Mesenchymal stem cell (in vitro differentiated cells and primary cell): ENCODE results near the gene DLEU7.

ENCODE experiments used
- DNase-seq: peaks from one replicate; pipeline ENCODE4 v3.0.0-alpha.2; 2013
- H2AFZ ChIP-seq: one replicate; pipeline ENCODE4 v1.6.1; 2013; ENCODE audit warnings: low read depth, mild to moderate bottlenecking, control low read depth, inconsistent platforms, low read length, moderate library complexity
- H2AK5ac ChIP-seq: 2 replicates; pipeline ENCODE4 v1.6.1; 2013; ENCODE audit warnings: low read length, moderate library complexity, mild to moderate bottlenecking, inconsistent platforms; ENCODE audit not compliant: severe bottlenecking
- H2BK120ac ChIP-seq: one replicate; pipeline ENCODE4 v1.6.1; 2013; ENCODE audit warnings: low read depth, mild to moderate bottlenecking, inconsistent platforms, low read length, moderate library complexity
- H2BK12ac ChIP-seq, 2 experiments: one replicate each; pipeline ENCODE4 v1.6.1; 2013; ENCODE audit warnings: inconsistent platforms in 2 of 2, low read length in 2 of 2, mild to moderate bottlenecking in 2 of 2, moderate library complexity in 2 of 2, control low read depth in 1 of 2
- H2BK15ac ChIP-seq: one replicate; pipeline ENCODE4 v1.6.1; 2013; ENCODE audit warnings: mild to moderate bottlenecking, low read depth, inconsistent platforms; ENCODE audit not compliant: poor library complexity, severe bottlenecking
- H2BK5ac ChIP-seq: 2 replicates; pipeline ENCODE4 v1.6.1; 2013; ENCODE audit warnings: low read depth, mild to moderate bottlenecking, low read length, control low read depth, inconsistent platforms; ENCODE audit not compliant: poor library complexity, severe bottlenecking
- H3K14ac ChIP-seq, 2 experiments: one replicate each; pipeline ENCODE4 v1.6.1; 2013; ENCODE audit warnings: inconsistent platforms in 2 of 2, low read length in 2 of 2, control low read depth in 1 of 2, mild to moderate bottlenecking in 1 of 2, moderate library complexity in 1 of 2
- H3K18ac ChIP-seq, 2 experiments: one replicate each; pipeline ENCODE4 v1.6.1; 2013; ENCODE audit warnings: inconsistent platforms in 2 of 2, low read length in 2 of 2, control low read depth in 1 of 2, low read depth in 1 of 2, mild to moderate bottlenecking in 1 of 2
- H3K23ac ChIP-seq, 2 experiments: one replicate each; pipeline ENCODE4 v1.6.1; 2013; ENCODE audit warnings: inconsistent platforms in 2 of 2, low read length in 2 of 2, mild to moderate bottlenecking in 2 of 2, moderate library complexity in 2 of 2, control low read depth in 1 of 2
- H3K27ac ChIP-seq: 2 replicates; pipeline ENCODE4 v1.5.1; 2013; ENCODE audit warnings: mild to moderate bottlenecking, moderate library complexity, low read length, control low read depth, inconsistent platforms; ENCODE audit not compliant: poor library complexity, severe bottlenecking
- H3K27me3 ChIP-seq, 2 experiments: 2 replicates each; pipeline versions ENCODE4 v1.6.1 to v1.7.0; 2013; ENCODE audit warnings: low read length in 2 of 2, mild to moderate bottlenecking in 2 of 2, moderate library complexity in 2 of 2, control low read depth in 1 of 2, inconsistent platforms in 1 of 2; ENCODE audit not compliant: control insufficient read depth in 1 of 2, insufficient read depth in 1 of 2
- H3K36me3 ChIP-seq, 2 experiments: 2 replicates each; pipeline versions ENCODE4 v1.6.1 to v1.7.0; 2013; ENCODE audit warnings: low read length in 2 of 2, control low read depth in 1 of 2, inconsistent platforms in 1 of 2, low read depth in 1 of 2, mild to moderate bottlenecking in 1 of 2; ENCODE audit not compliant: insufficient read depth in 2 of 2, control insufficient read depth in 1 of 2
- H3K4ac ChIP-seq, 2 experiments: one replicate each; pipeline ENCODE4 v1.6.1; 2013; ENCODE audit warnings: inconsistent platforms in 2 of 2, low read length in 2 of 2, mild to moderate bottlenecking in 2 of 2, moderate library complexity in 2 of 2, control low read depth in 1 of 2, low read depth in 1 of 2
- H3K4me1 ChIP-seq: 2 replicates; pipeline ENCODE4 v1.6.1; 2013; ENCODE audit warnings: low read depth, low read length, control low read depth; ENCODE audit not compliant: control insufficient read depth, insufficient read depth
- H3K4me2 ChIP-seq: 2 replicates; pipeline ENCODE4 v1.6.1; 2013; ENCODE audit warnings: low read length, mild to moderate bottlenecking, inconsistent platforms; ENCODE audit not compliant: poor library complexity, severe bottlenecking
- H3K4me3 ChIP-seq, 2 experiments: 2 replicates each; pipeline versions ENCODE4 v1.5.1 to v1.7.0; 2013; ENCODE audit warnings: low read length in 2 of 2, mild to moderate bottlenecking in 2 of 2, control low read depth in 1 of 2, low read depth in 1 of 2; ENCODE audit not compliant: insufficient read depth in 1 of 2
- H3K79me1 ChIP-seq: replicated peaks from 2 replicates; pipeline ENCODE4 v1.6.1; 2013; ENCODE audit warnings: mild to moderate bottlenecking, control low read depth, low read length, inconsistent platforms; ENCODE audit not compliant: poor library complexity, severe bottlenecking
- H3K9ac ChIP-seq: 2 replicates; pipeline ENCODE4 v1.7.0; 2013; ENCODE audit warnings: mild to moderate bottlenecking, low read length, moderate library complexity
- H3K9me3 ChIP-seq: 2 replicates; pipeline ENCODE4 v1.7.0; 2013; ENCODE audit warnings: mild to moderate bottlenecking, low read length; ENCODE audit not compliant: control insufficient read depth
- H4K8ac ChIP-seq: one replicate; pipeline ENCODE4 v1.6.1; 2013; ENCODE audit warnings: inconsistent platforms, mild to moderate bottlenecking, low read length, moderate library complexity
- H4K91ac ChIP-seq: one replicate; pipeline ENCODE4 v1.6.1; 2013; ENCODE audit warnings: mild to moderate bottlenecking, low read length, inconsistent platforms
- WGBS: methylation state at CpG from one replicate; pipeline ENCODE4 v1.1.7; 2013; ENCODE audit warnings: mixed read lengths; 5-methylcytosine and 5-hydroxymethylcytosine counted together

The DLEU7 gene

GRCh38 chr13:50797091-50797490 is 46.4 kb downstream of the DLEU7 start:
- no peak overlapping the region for H2BK5ac ChIP-seq
- no peak overlapping the region for H3K4me2 ChIP-seq

GRCh38 chr13:50796463-50796862 is 47.0 kb downstream of the DLEU7 start:
- Histone ChIP-seq H3K14ac (no peak overlapping the region), H3K4me1 (peaks cover 6% of the 10 kb centered on the region), H3K9me3 (no peaks in the 10 kb centered on the region), H3K9ac (no peak overlapping the region), H3K27me3 (no peaks in the 10 kb centered on the region), H2BK120ac (no peak overlapping the region), H3K4me3 (no peak overlapping the region), H3K4me2 (no peak overlapping the region), H2BK12ac (no peak overlapping the region), H2BK5ac (no peak overlapping the region), H3K18ac (peak overlapping the region in 1 of 2 experiments; percentile 33), H3K79me1 (no peaks in the 10 kb centered on the region), H2AK5ac (no peak overlapping the region), H4K91ac (no peak overlapping the region), H2AFZ (no peak overlapping the region), H4K8ac (no peak overlapping the region), H3K27ac (no peak overlapping the region), H3K4ac (no peak overlapping the region), H3K36me3 (no peaks in the 10 kb centered on the region), H3K23ac (no peak overlapping the region), H2BK15ac (no peak overlapping the region)
- 100% methylated on average over 1 of the region's 1 CpG for WGBS
- DNase-seq = no peak

More at GRCh38 chr13:50797091-50797490, 46.4 kb downstream of the DLEU7 start:
- Histone ChIP-seq H3K79me1 (no peaks in the 10 kb centered on the region), H3K4ac (no peak overlapping the region), H2AK5ac (no peak overlapping the region), H3K4me1 (peaks cover 6% of the 10 kb centered on the region), H4K8ac (no peak overlapping the region), H4K91ac (no peak overlapping the region), H3K14ac (no peak overlapping the region), H3K9me3 (no peaks in the 10 kb centered on the region), H2BK12ac (no peak overlapping the region), H2BK120ac (no peak overlapping the region), H3K27ac (no peak overlapping the region), H2AFZ (no peak overlapping the region), H3K23ac (no peak overlapping the region), H3K4me3 (no peak overlapping the region), H2BK15ac (no peak overlapping the region), H3K36me3 (no peaks in the 10 kb centered on the region), H3K27me3 (no peaks in the 10 kb centered on the region), H3K9ac (no peak overlapping the region), H3K18ac (no peak overlapping the region)
- 86% methylated on average over 5 of the region's 8 CpGs for WGBS
- no peak for DNase-seq

DNA sequence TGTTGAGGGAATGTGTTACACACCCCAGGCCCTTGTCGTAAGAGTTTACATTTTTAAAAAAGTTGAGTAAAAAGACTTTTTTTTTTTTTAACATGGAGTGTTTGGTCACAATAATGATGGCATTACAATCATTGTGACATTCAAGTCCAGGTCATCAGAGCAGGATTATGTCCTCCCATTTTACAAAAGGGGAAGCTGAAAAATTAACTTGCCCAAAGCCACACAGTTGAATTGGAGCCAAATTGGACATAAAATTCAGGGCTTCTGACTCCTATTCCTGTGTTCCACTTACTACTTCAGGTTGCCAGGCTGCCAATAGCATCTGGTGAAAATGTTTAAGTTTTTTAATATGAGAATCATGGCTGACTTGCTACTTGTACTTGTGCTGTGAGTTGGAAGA is 49.3 kb downstream of the DLEU7 start:
- H2AK5ac ChIP-seq = no peak overlapping the region
- H2BK120ac ChIP-seq = no peak overlapping the region
- no peak overlapping the region for H4K8ac ChIP-seq
- H3K79me1 ChIP-seq = no peaks in the 10 kb centered on the region
- no peak overlapping the region for H2AFZ ChIP-seq
- no peak overlapping the region for H3K9ac ChIP-seq
- H3K9me3 ChIP-seq = no peaks in the 10 kb centered on the region
- H3K4me3 ChIP-seq = no peak overlapping the region
- H4K91ac ChIP-seq = no peak overlapping the region
- no peaks in the 10 kb centered on the region for H3K27me3 ChIP-seq
- no peak overlapping the region for H3K18ac ChIP-seq
- no peak overlapping the region for H2BK5ac ChIP-seq
- H3K14ac ChIP-seq = no peak overlapping the region
- no peaks in the 10 kb centered on the region for H3K36me3 ChIP-seq
- no peak overlapping the region for H3K4ac ChIP-seq
- WGBS = 100% methylated on average over 1 of the region's 1 CpG
- peaks cover 4% of the 10 kb centered on the region for H3K4me1 ChIP-seq
- no peak overlapping the region for H2BK15ac ChIP-seq
- no peak overlapping the region for H3K23ac ChIP-seq
- H3K4me2 ChIP-seq = no peak overlapping the region
- DNase-seq = no peak
- no peak overlapping the region for H3K27ac ChIP-seq
- no peak overlapping the region for H2BK12ac ChIP-seq

GRCh38 chr13:50793026-50793425 is 50.5 kb downstream of the DLEU7 start:
- Histone ChIP-seq H3K36me3 (no peaks in the 10 kb centered on the region), H2AFZ (no peak overlapping the region), H2AK5ac (no peak overlapping the region), H3K79me1 (no peaks in the 10 kb centered on the region), H3K4me1 (no peaks in the 10 kb centered on the region), H2BK12ac (no peak overlapping the region), H2BK120ac (no peak overlapping the region), H4K8ac (no peak overlapping the region), H3K27ac (no peak overlapping the region), H2BK5ac (no peak overlapping the region), H3K9me3 (no peaks in the 10 kb centered on the region), H3K4me2 (no peak overlapping the region), H3K14ac (no peak overlapping the region), H3K4me3 (no peak overlapping the region), H4K91ac (no peak overlapping the region), H3K27me3 (no peaks in the 10 kb centered on the region), H2BK15ac (no peak overlapping the region), H3K18ac (no peak overlapping the region), H3K23ac (no peak overlapping the region), H3K9ac (no peak overlapping the region), H3K4ac (no peak overlapping the region)
- 100% methylated on average over 2 of the region's 3 CpGs for WGBS
- DNase-seq = no peak
